Activated CD4-positive, alpha-beta memory T cell treated with anti-CD3 and anti-CD28 coated beads, Interleukin-2, amount 10 ng/mL, durations not matched to agents 7 days and 5 days (primary cell): ENCODE results near the gene APOF. TPM values are rescaled to one million over a fixed set of nuclear protein-coding genes. Genes with fewer than 3 reads are reported as not detected.
"Not testable (repeated sequence)": the region's sequence is repeated elsewhere in the genome, so short reads cannot be mapped to it uniquely, and the experiment has no call there.

ENCODE experiments used
- CTCF ChIA-PET: fragments of 350-600 bp; sonication (Branson Sonifier 250); formaldehyde crosslinking; loops from one replicate; lab custom pipeline; 2021; ENCODE audit warnings: antibody characterized with exemption, inconsistent platforms; lab: Charles Lee
- POLR2A ChIA-PET: fragments of 350-600 bp; sonication (Branson Sonifier 250); formaldehyde crosslinking; loops from one replicate; lab custom pipeline; 2021; ENCODE audit warnings: antibody characterized with exemption; lab: Charles Lee
- DNase-seq: peaks from one replicate; pipeline ENCODE4 v3.0.0-alpha.2; 2020
- H3K27ac Mint-ChIP-seq: one replicate; pipeline ENCODE4 v1.8.0; 2021; ENCODE audit warnings: mild to moderate bottlenecking, mixed read lengths
- H3K27me3 Mint-ChIP-seq: one replicate; pipeline ENCODE4 v1.8.0; 2021; ENCODE audit warnings: mixed read lengths
- H3K36me3 Mint-ChIP-seq: one replicate; pipeline ENCODE4 v1.8.0; 2021; ENCODE audit warnings: low read depth, mixed read lengths
- H3K4me1 Mint-ChIP-seq: one replicate; pipeline ENCODE4 v1.8.0; 2021; ENCODE audit warnings: mixed read lengths
- H3K4me3 Mint-ChIP-seq: one replicate; pipeline ENCODE4 v1.8.0; 2021; ENCODE audit warnings: mild to moderate bottlenecking, mixed read lengths
- H3K9me3 Mint-ChIP-seq: one replicate; pipeline ENCODE4 v1.8.0; 2021; ENCODE audit warnings: mixed read lengths
- total RNA-seq, 2 experiments: library from RNA; stranded (reverse); gene quantifications; one replicate each; pipeline ENCODE4 v1.2.3, GENCODE V29; 2021

The APOF gene
- total RNA-seq, 2 experiments from 2014 or later = not detected

DNA sequence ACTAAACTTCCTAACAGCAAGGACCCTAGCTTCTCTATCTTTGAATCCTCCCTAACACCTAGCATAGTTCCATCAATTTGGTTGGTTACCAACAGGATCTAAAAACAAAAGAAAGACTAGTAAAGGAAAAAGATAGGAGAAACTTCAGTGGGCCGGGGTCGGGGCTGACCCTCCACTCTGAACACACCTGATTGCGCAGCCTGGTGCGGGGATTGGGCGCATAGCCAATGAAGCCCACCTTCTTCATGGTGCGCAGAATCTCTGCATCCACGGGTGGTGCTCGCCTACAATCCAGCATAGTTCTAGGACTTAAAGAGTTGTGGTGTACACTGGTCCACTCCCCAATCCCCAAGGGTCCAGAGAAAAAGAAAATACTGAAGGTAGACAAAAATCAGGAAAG is 36.5 kb downstream of the APOF start:
- peaks cover 6% of the 10 kb centered on the region for H3K4me1 Mint-ChIP-seq
- H3K4me3 Mint-ChIP-seq = no peak overlapping the region
- no peaks in the 10 kb centered on the region for H3K27me3 Mint-ChIP-seq
- POLR2A ChIA-PET = interaction anchor here (1.2 to 2.5 kb wide), 2 partner anchors 11 to 34 kb away, joined by 3 to 13 read pairs; partner anchors contain the start of genes CNPY2 and STAT2
- H3K27ac Mint-ChIP-seq = no peak overlapping the region
- H3K9me3 Mint-ChIP-seq = no peaks in the 10 kb centered on the region
- no peak for DNase-seq
- peaks cover 40% of the 10 kb centered on the region for H3K36me3 Mint-ChIP-seq
- CTCF ChIA-PET = interaction anchor here (0.6 to 1.9 kb wide), 2 partner anchors 11 to 349 kb away, joined by 4 to 6 read pairs; partner anchors contain the start of gene CNPY2

DNA sequence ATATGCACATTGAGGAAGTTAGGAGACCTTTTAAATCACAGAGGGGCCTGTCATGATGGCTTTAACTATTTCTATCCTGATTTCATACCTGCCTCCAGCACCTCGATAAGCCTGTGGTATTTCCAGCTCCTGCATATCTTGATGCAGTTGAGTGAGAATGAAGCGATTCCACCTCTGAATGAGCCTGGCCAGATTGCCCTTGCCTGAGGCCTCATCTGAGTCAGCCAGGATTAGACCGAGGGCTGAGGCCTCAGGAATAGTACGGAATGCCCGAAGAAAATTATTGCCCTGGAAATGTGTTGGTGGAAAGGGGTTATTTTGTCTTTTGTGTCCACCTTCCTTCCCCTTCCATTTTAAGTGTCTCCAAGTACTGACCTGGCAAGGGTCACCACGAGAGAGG is 38.5 kb downstream of the APOF start:
- H3K9me3 Mint-ChIP-seq = no peaks in the 10 kb centered on the region
- peaks cover 42% of the 10 kb centered on the region for H3K36me3 Mint-ChIP-seq
- no peak for DNase-seq
- no peaks in the 10 kb centered on the region for H3K27me3 Mint-ChIP-seq
- no peak overlapping the region for H3K27ac Mint-ChIP-seq
- H3K4me1 Mint-ChIP-seq = peaks cover 7% of the 10 kb centered on the region
- H3K4me3 Mint-ChIP-seq = no peak overlapping the region
- POLR2A ChIA-PET = interaction anchor here (1.0 to 2.5 kb wide), 4 partner anchors 9 to 14 kb away, joined by 3 to 13 read pairs (median 8); partner anchors contain the start of genes CNPY2, IL23A and PAN2
- CTCF ChIA-PET = no interaction called here

DNA sequence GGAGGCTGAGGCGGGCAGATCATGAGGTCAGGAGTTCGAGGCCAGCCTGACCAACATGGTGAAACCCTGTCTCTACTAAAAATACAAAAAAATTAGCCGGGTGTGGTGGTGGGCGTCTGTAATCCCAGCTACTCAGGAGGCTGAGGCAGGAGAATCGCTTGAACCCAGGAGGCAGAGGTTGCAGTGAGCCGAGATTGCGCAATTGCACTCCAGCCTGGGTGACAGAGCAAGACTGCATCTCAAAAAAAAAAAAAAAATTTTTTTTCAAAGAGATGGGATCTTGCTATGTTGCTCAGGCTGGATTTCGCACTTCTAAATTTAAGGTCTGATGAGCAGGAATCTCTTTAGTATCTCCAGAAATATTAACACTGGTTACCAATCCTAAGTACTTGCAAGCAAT is 41.0 kb downstream of the APOF start:
- H3K9me3 Mint-ChIP-seq, H3K4me1 Mint-ChIP-seq, H3K27me3 Mint-ChIP-seq, H3K27ac Mint-ChIP-seq, DNase-seq, H3K4me3 Mint-ChIP-seq: not testable (repeated sequence)
- H3K36me3 Mint-ChIP-seq = peaks cover 43% of the 10 kb centered on the region
- ChIA-PET POLR2A (interaction anchor here (0.9 to 2.4 kb wide), 2 partner anchors 11 to 38 kb away, joined by 3 to 10 read pairs; partner anchors contain the start of gene STAT2), CTCF (interaction anchor here (0.7 to 1.5 kb wide), 3 partner anchors 20 to 465 kb away, joined by 3 to 6 read pairs (median 3); no protein-coding TSS in a partner anchor)

DNA sequence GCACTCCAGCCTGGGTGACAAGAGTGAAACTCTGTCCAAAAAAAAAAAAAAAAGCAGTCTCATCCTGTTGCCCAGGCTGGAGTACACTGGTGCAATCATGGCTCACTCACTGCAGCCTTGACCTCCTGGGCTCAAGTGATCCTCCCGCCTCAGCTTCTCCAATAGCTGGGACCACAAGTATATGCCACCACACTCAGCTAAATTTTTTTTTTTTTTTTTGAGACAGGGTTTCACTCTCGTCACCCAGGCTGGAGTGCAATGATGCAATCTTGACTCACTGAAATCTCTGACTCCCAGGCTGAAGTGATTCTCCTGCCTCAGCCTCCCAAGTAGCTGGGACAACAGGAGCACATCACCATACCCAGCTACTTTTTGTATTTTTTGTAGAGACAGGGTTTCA is 41.6 kb downstream of the APOF start:
- no peak overlapping the region for H3K4me3 Mint-ChIP-seq
- DNase-seq = no peak
- no peaks in the 10 kb centered on the region for H3K27me3 Mint-ChIP-seq
- peaks cover 12% of the 10 kb centered on the region for H3K4me1 Mint-ChIP-seq
- ChIA-PET POLR2A (interaction anchor here (0.9 to 2.4 kb wide), 3 partner anchors 11 to 39 kb away, joined by 3 to 10 read pairs (median 3); partner anchors contain the start of gene STAT2), CTCF (interaction anchor here (0.7 to 1.5 kb wide), 3 partner anchors 20 to 465 kb away, joined by 3 to 6 read pairs (median 3); no protein-coding TSS in a partner anchor)
- H3K27ac Mint-ChIP-seq = no peak overlapping the region
- no peaks in the 10 kb centered on the region for H3K9me3 Mint-ChIP-seq
- H3K36me3 Mint-ChIP-seq = peaks cover 38% of the 10 kb centered on the region

DNA sequence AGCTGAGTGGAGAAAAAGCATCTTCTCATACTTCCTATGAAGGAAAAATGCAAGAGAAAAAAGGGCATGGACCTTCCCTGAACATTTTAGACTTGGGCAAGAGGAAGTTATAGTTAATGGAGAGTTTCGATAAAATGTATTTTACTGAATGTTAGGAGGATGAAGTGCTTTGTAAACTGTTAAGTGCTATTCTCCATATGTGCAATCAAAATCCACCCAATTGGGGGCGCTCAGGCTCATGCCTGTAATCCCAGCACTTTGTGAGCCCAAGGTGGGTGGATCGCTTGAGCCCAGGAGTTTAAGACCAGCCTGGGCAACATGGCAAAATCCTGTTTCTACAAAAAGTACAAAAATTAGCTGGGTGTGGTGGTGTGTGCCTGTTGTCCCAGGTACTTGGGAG is 45.0 kb downstream of the APOF start:
- Mint-ChIP-seq H3K36me3 (peaks cover 23% of the 10 kb centered on the region), H3K4me3 (no peak overlapping the region), H3K4me1 (peaks cover 21% of the 10 kb centered on the region), H3K9me3 (no peaks in the 10 kb centered on the region), H3K27me3 (no peaks in the 10 kb centered on the region), H3K27ac (no peak overlapping the region)
- ChIA-PET POLR2A (interaction anchor here (1.2 to 3.8 kb wide), 4 partner anchors 21 to 371 kb away, joined by 3 to 66 read pairs (median 26); partner anchors contain the start of genes IL23A, PTGES3, STAT2 and TIMELESS), CTCF (interaction anchor here (0.9 kb wide), 2 partner anchors 146 to 186 kb away, joined by 3 to 4 read pairs; no protein-coding TSS in a partner anchor)
- DNase-seq = no peak

DNA sequence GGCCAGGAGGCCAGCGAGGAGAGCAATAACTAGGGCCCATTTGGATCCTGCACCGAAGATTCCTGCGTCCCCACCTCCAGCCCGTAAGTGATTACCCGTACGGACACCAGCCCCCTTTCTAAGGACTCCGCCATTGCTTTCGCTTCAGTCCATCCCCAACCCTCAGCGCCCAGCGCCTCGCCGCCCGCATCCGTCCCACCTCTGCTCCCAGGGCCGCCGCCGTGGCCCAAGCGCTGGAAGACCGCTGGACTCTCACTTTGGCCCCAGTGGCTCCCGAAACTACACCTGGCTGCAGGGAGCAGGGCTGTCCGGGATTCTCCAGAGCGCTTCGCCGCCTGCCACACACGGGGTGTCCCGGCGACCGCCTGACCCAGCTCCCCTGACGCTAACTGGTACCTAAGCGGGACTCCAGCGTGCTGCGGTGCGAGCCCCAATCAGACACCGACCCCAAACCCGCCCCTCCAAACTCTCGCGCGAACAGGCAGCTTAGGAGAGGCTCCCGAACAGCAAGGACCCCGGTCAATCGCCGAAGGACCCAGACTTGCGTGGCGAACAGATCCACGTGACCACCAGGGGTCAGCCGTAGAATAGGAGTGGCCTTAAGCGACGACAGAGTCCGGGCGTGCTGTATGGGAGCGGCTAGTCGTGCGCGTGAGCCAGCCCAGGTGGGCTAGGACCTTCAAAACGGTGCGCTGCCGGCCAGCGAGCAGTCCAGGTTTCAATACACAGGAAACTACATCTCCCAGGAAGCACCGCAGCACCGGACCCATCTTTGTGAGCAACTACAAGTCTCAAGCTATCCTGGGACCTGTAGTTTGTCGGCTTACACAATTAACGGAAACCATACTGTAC is 46.8 kb downstream of the APOF start, which contains the start of gene CNPY2:
TSS of gene CNPY2 (minus strand) at position 367 of the 852 bp plus-strand sequence. CDS start 771 bp downstream, outside the sequence.
- CTCF ChIA-PET = interaction anchor here (0.6 to 2.6 kb wide), 14 partner anchors 10 to 321 kb away, joined by 3 to 24 read pairs (median 4); partner anchors contain the start of genes ANKRD52, IL23A, RNF41 and SMARCC2
- H3K4me1 Mint-ChIP-seq = peaks cover 21% of the 10 kb centered on the region

DNA sequence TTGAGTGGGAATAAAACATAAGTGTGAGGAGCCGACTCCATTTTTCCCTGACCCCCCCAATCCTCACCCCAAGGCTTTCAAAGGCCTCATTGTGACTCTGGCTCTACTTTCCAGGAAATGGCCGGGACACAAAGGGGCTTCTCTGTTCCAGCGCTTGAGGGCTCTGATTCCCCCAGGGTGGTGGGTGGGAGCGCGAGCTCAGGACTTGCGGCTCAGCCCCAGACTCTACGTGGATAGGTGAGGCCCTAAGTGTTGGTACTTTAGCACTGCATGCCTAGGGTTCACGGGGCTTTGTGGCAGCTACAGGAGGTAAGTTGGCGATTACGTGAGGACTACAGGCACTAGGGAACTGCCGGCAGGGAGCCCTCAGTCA is 47.4 kb downstream of the APOF start:
- peak; percentile 31 for DNase-seq
- H3K27ac Mint-ChIP-seq = peak overlapping the region; percentile 94
- peaks cover 30% of the 10 kb centered on the region for H3K36me3 Mint-ChIP-seq
- ChIA-PET CTCF (interaction anchor here (1.0 to 2.6 kb wide), 8 partner anchors 10 to 149 kb away, joined by 3 to 24 read pairs (median 6); partner anchors contain the start of genes ANKRD52, IL23A and STAT2), POLR2A (interaction anchor here (0.9 to 3.8 kb wide), 22 partner anchors 10 to 341 kb away, joined by 3 to 66 read pairs (median 5); partner anchors contain the start of genes COQ10A, IL23A, MYL6B and PAN2)
- H3K4me3 Mint-ChIP-seq = peak overlapping the region; percentile 96
- H3K4me1 Mint-ChIP-seq = peaks cover 21% of the 10 kb centered on the region
- no peaks in the 10 kb centered on the region for H3K27me3 Mint-ChIP-seq
- no peaks in the 10 kb centered on the region for H3K9me3 Mint-ChIP-seq

More for the DNA sequence above, 46.8 kb downstream of the APOF start, which contains the start of gene CNPY2:
- POLR2A ChIA-PET = interaction anchor here (0.7 to 3.8 kb wide), 28 partner anchors 9 to 498 kb away, joined by 3 to 66 read pairs (median 4); partner anchors contain the start of genes ANKRD52, COQ10A, IL23A and MYL6
- Mint-ChIP-seq H3K4me3 (peak within 1 kb of the TSS; percentile 96), H3K27me3 (no peaks in the 10 kb centered on the region), H3K27ac (peak within 1 kb of the TSS; percentile 94), H3K9me3 (no peaks in the 10 kb centered on the region), H3K36me3 (peaks cover 24% of the 10 kb centered on the region)
- DNase-seq = peak; percentile 94

DNA sequence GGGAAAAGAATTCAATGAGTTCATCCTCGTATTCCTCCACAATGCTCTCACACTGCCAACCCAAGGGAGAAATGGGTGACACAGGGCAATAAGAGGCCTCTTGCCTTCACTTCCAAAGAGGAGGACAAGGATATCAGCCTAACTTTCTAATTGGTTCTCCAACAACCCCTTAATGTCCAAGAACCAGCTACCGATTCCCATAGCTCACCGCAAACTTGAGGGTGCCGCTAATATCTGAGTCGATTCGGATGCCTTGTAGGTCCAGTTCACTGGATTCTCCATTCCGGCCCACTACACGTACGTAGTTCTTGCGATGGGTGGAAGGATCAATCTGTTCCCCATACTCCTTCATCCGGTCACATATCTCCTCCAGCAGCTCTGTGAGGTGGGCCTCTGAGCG is 51.7 kb downstream of the APOF start:
- Mint-ChIP-seq H3K9me3 (no peaks in the 10 kb centered on the region), H3K27ac (no peak overlapping the region), H3K27me3 (no peaks in the 10 kb centered on the region), H3K36me3 (peaks cover 28% of the 10 kb centered on the region), H3K4me3 (no peak overlapping the region), H3K4me1 (peaks cover 15% of the 10 kb centered on the region)
- DNase-seq = no peak
- CTCF ChIA-PET = interaction anchor here (0.7 to 2.0 kb wide), 3 partner anchors 53 to 135 kb away, joined by 3 to 6 read pairs (median 5); partner anchors contain the start of genes ANKRD52 and SMARCC2
- POLR2A ChIA-PET = interaction anchor here (1.0 to 5.3 kb wide), 5 partner anchors 11 to 153 kb away, joined by 3 to 35 read pairs (median 3); partner anchors contain the start of genes CS and STAT2

Other genes starting within 250 kb of the APOF start
- gene RPL41, start 246.2 kb downstream of the APOF start, total RNA-seq = 1,000 to 10,000 TPM; 3,981 to 4,002 TPM
- gene ZC3H10, start 244.6 kb downstream of the APOF start, total RNA-seq = 10 to 100 TPM in 1 of 2 experiments, 1 to 10 TPM in 1; 8.0 to 10.3 TPM
- gene ESYT1, start 234.6 kb downstream of the APOF start, total RNA-seq = 100 to 1,000 TPM; 266 to 279 TPM
- gene MYL6B, start 210.3 kb downstream of the APOF start, total RNA-seq = 10 to 100 TPM; 60.4 to 63.2 TPM
- gene MYL6, start 204.5 kb downstream of the APOF start, total RNA-seq = 1,000 to 10,000 TPM; 1,594 to 1,602 TPM
- 100 to 1,000 TPM; 133 to 137 TPM for gene SMARCC2, start 173.4 kb downstream of the APOF start, total RNA-seq
- gene RNF41, start 140.9 kb downstream of the APOF start, total RNA-seq = 10 to 100 TPM; 33.8 to 35.2 TPM
- 10 to 100 TPM; 49.6 to 52.3 TPM for gene NABP2, start 138.5 kb downstream of the APOF start, total RNA-seq
- gene SLC39A5, start 132.8 kb downstream of the APOF start, total RNA-seq = 1 to 10 TPM in 1 of 2 experiments, under 1 TPM in 1; 0.80 to 1.2 TPM
- 10 to 100 TPM; 46.4 to 50.1 TPM for gene ANKRD52, start 104.5 kb downstream of the APOF start, total RNA-seq
- gene COQ10A, start 95.9 kb downstream of the APOF start, total RNA-seq = 10 to 100 TPM; 12.8 to 16.7 TPM
- 100 to 1,000 TPM; 188 to 193 TPM for gene CS, start 62.5 kb downstream of the APOF start, total RNA-seq
- gene CNPY2, start 46.9 kb downstream of the APOF start, total RNA-seq = 10 to 100 TPM; 95.0 to 99.3 TPM
- 10 to 100 TPM; 61.3 to 64.2 TPM for gene PAN2, start 28.9 kb downstream of the APOF start, total RNA-seq
- gene IL23A, start 24.0 kb downstream of the APOF start, total RNA-seq = 10 to 100 TPM; 11.0 to 11.7 TPM
- gene STAT2, start 2.8 kb downstream of the APOF start, total RNA-seq = 100 to 1,000 TPM; 298 to 304 TPM
- gene TIMELESS, start 86.6 kb upstream of the APOF start, total RNA-seq = 10 to 100 TPM; 44.1 to 45.6 TPM
- not detected for gene MIP, start 91.8 kb upstream of the APOF start, total RNA-seq
- 1 to 10 TPM; 2.9 to 3.1 TPM for gene SPRYD4, start 105.7 kb upstream of the APOF start, total RNA-seq
- gene GLS2, start 125.3 kb upstream of the APOF start, total RNA-seq = 1 to 10 TPM in 1 of 2 experiments, under 1 TPM in 1; 0.33 to 1.3 TPM
- 1 to 10 TPM; 3.8 to 4.3 TPM for gene RBMS2, start 159.0 kb upstream of the APOF start, total RNA-seq